ENCODE data around the gene CRYBB1. TPM values are rescaled to one million over a fixed set of nuclear protein-coding genes. Genes with fewer than 3 reads are reported as not detected.

The CRYBB1 gene
- polyA plus RNA-seq, 3 donors: 0.33 to 1.6 (median 0.78) TPM

DNA sequence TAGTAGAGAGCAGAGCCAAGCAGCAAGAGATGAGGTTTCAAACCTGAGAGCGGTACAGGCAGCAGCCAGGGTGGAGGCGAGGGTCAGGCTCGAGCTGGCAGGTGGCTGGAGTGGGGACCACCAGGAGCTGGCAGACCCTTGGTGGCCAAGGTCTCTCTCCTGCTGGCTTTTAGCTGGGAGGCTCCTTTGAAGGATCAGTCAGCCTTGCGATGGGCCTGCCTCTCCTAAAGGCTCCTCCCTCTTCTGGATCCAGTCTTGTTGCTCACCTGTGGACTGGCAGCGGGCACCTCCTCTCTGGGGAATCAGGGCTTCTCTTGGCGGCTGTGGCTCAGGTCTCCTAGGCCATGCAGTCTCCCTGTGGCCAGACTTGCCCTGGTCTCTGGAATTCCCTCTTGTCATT, 52.6 kb downstream of the CRYBB1 start:
- Histone ChIP-seq H3K9ac (ENCODE audit: insufficient read depth, low read length, poor library complexity, severe bottlenecking) (no peak overlapping the region), H3K79me2 (ENCODE audit: insufficient read depth, low read length) (peaks cover 88% of the 10 kb centered on the region)
- H3K4me1 Mint-ChIP-seq: peaks cover 26% of the 10 kb centered on the region

DNA sequence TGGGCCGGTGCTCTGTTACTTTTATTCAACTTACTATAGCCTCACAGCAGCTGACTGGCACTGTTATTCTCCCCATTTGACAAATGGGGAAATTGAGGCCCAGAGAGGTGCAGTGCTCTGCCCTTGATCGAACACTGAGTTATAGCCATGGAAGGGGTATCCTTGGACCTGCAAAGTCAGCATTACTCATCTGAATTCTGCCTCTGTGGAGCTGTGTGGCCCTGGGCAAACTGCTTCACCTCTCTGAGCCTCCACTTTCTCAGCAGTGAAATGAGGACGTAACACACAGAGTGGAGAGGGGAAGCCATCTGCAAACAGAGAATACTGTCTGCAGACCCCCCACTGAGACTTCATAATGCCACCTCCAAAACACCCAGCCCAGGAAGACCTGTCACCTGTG, 53.2 kb downstream of the CRYBB1 start:
- Histone ChIP-seq H3K4me1 (ENCODE audit: control insufficient read depth in 1 of 2, insufficient read depth in 2 of 2, low read length in 2 of 2) (peaks cover 9% of the 10 kb centered on the region in 2 donors), H3K79me2 (ENCODE audit: insufficient read depth, low read length) (peaks cover 89% of the 10 kb centered on the region), H4K20me1 (ENCODE audit: insufficient read depth, low read length) (peaks cover 93% of the 10 kb centered on the region), H3K9ac (ENCODE audit: insufficient read depth, low read length, poor library complexity, severe bottlenecking) (no peak overlapping the region), H3K36me3 (replicated peaks in 1 of 2; ENCODE audit: control insufficient read depth in 1 of 2, insufficient read depth in 2 of 2, low read length in 2 of 2) (peaks cover 22 to 32% of the 10 kb centered on the region in 2 donors), H3K9me3 (replicated peaks in 1 of 2; ENCODE audit: control insufficient read depth in 1 of 2, insufficient read depth in 1 of 2, low read length in 2 of 2) (no peaks in the 10 kb centered on the region), H2AFZ (ENCODE audit: insufficient read depth, low read depth, low read length, poor library complexity, severe bottlenecking) (no peak overlapping the region), H3K27me3 (ENCODE audit: control insufficient read depth in 2 of 2, insufficient read depth in 2 of 2, low read length in 2 of 2) (no peaks in the 10 kb centered on the region), H3K27ac (ENCODE audit: low read depth in 1 of 2, low read length in 2 of 2) (no peak overlapping the region), H3K4me2 (replicated peaks; ENCODE audit: extremely low read depth, low read length, poor library complexity, severe bottlenecking) (no peak overlapping the region), H3K4me3 (replicated peaks in 1 of 3; ENCODE audit: low read depth in 2 of 3, low read length in 3 of 3) (no peak overlapping the region)
- Mint-ChIP-seq H3K9me3 (peaks cover 0 to 1% (median 0%) of the 10 kb centered on the region in 7 donors), H3K36me3 (peaks cover 27 to 49% of the 10 kb centered on the region in 2 donors), H3K4me1 (peaks cover 25% of the 10 kb centered on the region), H3K27me3 (ENCODE audit: low read depth in 3 of 3) (peaks cover 0 to 2% (median 0%) of the 10 kb centered on the region in 3 donors), H3K4me3 (peak overlapping the region in 1 of 2 donors; percentile 48), H3K27ac (peak overlapping the region in 1 of 7 donors; percentile 40)
- TF ChIP-seq, protein P1, sequence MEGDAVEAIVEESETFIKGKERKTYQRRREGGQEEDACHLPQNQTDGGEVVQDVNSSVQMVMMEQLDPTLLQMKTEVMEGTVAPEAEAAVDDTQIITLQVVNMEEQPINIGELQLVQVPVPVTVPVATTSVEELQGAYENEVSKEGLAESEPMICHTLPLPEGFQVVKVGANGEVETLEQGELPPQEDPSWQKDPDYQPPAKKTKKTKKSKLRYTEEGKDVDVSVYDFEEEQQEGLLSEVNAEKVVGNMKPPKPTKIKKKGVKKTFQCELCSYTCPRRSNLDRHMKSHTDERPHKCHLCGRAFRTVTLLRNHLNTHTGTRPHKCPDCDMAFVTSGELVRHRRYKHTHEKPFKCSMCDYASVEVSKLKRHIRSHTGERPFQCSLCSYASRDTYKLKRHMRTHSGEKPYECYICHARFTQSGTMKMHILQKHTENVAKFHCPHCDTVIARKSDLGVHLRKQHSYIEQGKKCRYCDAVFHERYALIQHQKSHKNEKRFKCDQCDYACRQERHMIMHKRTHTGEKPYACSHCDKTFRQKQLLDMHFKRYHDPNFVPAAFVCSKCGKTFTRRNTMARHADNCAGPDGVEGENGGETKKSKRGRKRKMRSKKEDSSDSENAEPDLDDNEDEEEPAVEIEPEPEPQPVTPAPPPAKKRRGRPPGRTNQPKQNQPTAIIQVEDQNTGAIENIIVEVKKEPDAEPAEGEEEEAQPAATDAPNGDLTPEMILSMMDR (IDR thresholded peaks at IDR 0.05): no peak
- intact Hi-C loops (cut with micrococcal nuclease): loop anchor here in 1 of 2 donors (5.0 kb wide), 1 partner anchor 32 kb away; no protein-coding TSS in a partner anchor
- WGBS (ENCODE audit: insufficient coverage): 100% methylated on average over 1 of the region's 3 CpGs
- no peak for DNase-seq

More for the DNA sequence above, 52.6 kb downstream of the CRYBB1 start:
- H3K9me3 ChIP-seq (replicated peaks in 1 of 2; ENCODE audit: control insufficient read depth in 1 of 2, insufficient read depth in 1 of 2, low read length in 2 of 2): no peaks in the 10 kb centered on the region
- H3K27me3 ChIP-seq (ENCODE audit: control insufficient read depth in 2 of 2, insufficient read depth in 2 of 2, low read length in 2 of 2): no peaks in the 10 kb centered on the region
- peaks cover 91% of the 10 kb centered on the region for H4K20me1 ChIP-seq (ENCODE audit: insufficient read depth, low read length)
- H3K9me3 Mint-ChIP-seq: peaks cover 0 to 1% (median 0%) of the 10 kb centered on the region in 7 donors
- no peak overlapping the region for H3K4me2 ChIP-seq (replicated peaks; ENCODE audit: extremely low read depth, low read length, poor library complexity, severe bottlenecking)
- 98% methylated on average over 6 of the region's 6 CpGs for WGBS (ENCODE audit: insufficient coverage)
- no peak overlapping the region for H3K27ac ChIP-seq (ENCODE audit: low read depth in 1 of 2, low read length in 2 of 2)
- intact Hi-C loops (cut with micrococcal nuclease): loop anchor here in 1 of 2 donors (5.0 kb wide), 1 partner anchor 33 kb away; no protein-coding TSS in a partner anchor
- H3K4me3 Mint-ChIP-seq: peak overlapping the region in 1 of 2 donors; percentile 48
- H3K27ac Mint-ChIP-seq: peak overlapping the region in 4 of 7 donors; percentile 53 to 66 (median 63)
- H3K4me3 ChIP-seq (replicated peaks in 1 of 3; ENCODE audit: low read depth in 2 of 3, low read length in 3 of 3): no peak overlapping the region
- peaks cover 7% of the 10 kb centered on the region in 2 donors for H3K4me1 ChIP-seq (ENCODE audit: control insufficient read depth in 1 of 2, insufficient read depth in 2 of 2, low read length in 2 of 2)
- TF ChIP-seq, protein P1 (IDR thresholded peaks at IDR 0.05): no peak
- H3K36me3 ChIP-seq (replicated peaks in 1 of 2; ENCODE audit: control insufficient read depth in 1 of 2, insufficient read depth in 2 of 2, low read length in 2 of 2): peaks cover 22 to 32% of the 10 kb centered on the region in 2 donors
- H3K27me3 Mint-ChIP-seq (ENCODE audit: low read depth in 3 of 3): peaks cover 0 to 2% (median 2%) of the 10 kb centered on the region in 3 donors
- H2AFZ ChIP-seq (ENCODE audit: insufficient read depth, low read depth, low read length, poor library complexity, severe bottlenecking): no peak overlapping the region
- peaks cover 29 to 54% of the 10 kb centered on the region in 2 donors for H3K36me3 Mint-ChIP-seq
- no peak for DNase-seq

Measured in CD14-positive monocyte (primary cell).